Measurements from ENCODE around the gene NOC4L.

The NOC4L gene

GRCh38 chr12:132160016-132160415, 15.8 kb downstream of the NOC4L start:
- peaks cover 20% of the 10 kb centered on the region; the same call in 1 of the 2 replicates for H3K9me3 ChIP-seq (ENCODE audit: insufficient read depth, low read length)
- H3K4me2 ChIP-seq (ENCODE audit: low read depth, low read length, poor library complexity, severe bottlenecking) = no peak overlapping the region
- no peak overlapping the region for H3K4me3 ChIP-seq (ENCODE audit: insufficient read depth, low read length, poor library complexity, severe bottlenecking)
- no peak overlapping the region for H3K27ac ChIP-seq (ENCODE audit: low read depth, low read length)
- H3K9ac ChIP-seq (ENCODE audit: low read length) = no peak overlapping the region
- H3K79me2 ChIP-seq (ENCODE audit: insufficient read depth, low read length) = no peaks in the 10 kb centered on the region
- no peak overlapping the region for H2AFZ ChIP-seq (ENCODE audit: low read depth, low read length, severe bottlenecking)
- peaks cover 18% of the 10 kb centered on the region for H3F3A ChIP-seq (ENCODE audit: insufficient read depth)
- peaks cover 21% of the 10 kb centered on the region for H3K36me3 ChIP-seq (ENCODE audit: low read length)
- no peaks in the 10 kb centered on the region for H3K27me3 ChIP-seq (ENCODE audit: low read length)
- no peak for TF ChIP-seq CTCF (IDR thresholded peaks at IDR 0.05; ENCODE audit: insufficient read depth, low read length, poor library complexity, severe bottlenecking)
- TF ChIP-seq EZH2phosphoT487 (conservative IDR thresholded peaks at IDR 0.05; ENCODE audit: low read length) = no peak
- H3K9me2 ChIP-seq (replicated peaks; ENCODE audit: insufficient read depth, low read length) = no peaks in the 10 kb centered on the region
- H4K20me1 ChIP-seq (ENCODE audit: low read depth, low read length) = no peaks in the 10 kb centered on the region

- H3F3A ChIP-seq (ENCODE audit: insufficient read depth) = peaks cover 18% of the 10 kb centered on the region
- no peaks in the 10 kb centered on the region for H3K79me2 ChIP-seq (ENCODE audit: insufficient read depth, low read length)
- H3K4me2 ChIP-seq (ENCODE audit: low read depth, low read length, poor library complexity, severe bottlenecking) = no peak overlapping the region
- H2AFZ ChIP-seq (ENCODE audit: low read depth, low read length, severe bottlenecking) = no peak overlapping the region
- H3K9ac ChIP-seq (ENCODE audit: low read length) = no peak overlapping the region
- H3K27me3 ChIP-seq (ENCODE audit: low read length) = no peaks in the 10 kb centered on the region
- H3K9me2 ChIP-seq (replicated peaks; ENCODE audit: insufficient read depth, low read length) = no peaks in the 10 kb centered on the region
- no peak overlapping the region for H3K27ac ChIP-seq (ENCODE audit: low read depth, low read length)
- TF ChIP-seq CTCF (IDR thresholded peaks at IDR 0.05; ENCODE audit: insufficient read depth, low read length, poor library complexity, severe bottlenecking) = no peak
- no peak for TF ChIP-seq EZH2phosphoT487 (conservative IDR thresholded peaks at IDR 0.05; ENCODE audit: low read length)
- peaks cover 21% of the 10 kb centered on the region for H3K36me3 ChIP-seq (ENCODE audit: low read length)
- H4K20me1 ChIP-seq (ENCODE audit: low read depth, low read length) = no peaks in the 10 kb centered on the region
- H3K9me3 ChIP-seq (ENCODE audit: insufficient read depth, low read length) = peaks cover 20% of the 10 kb centered on the region; the same call in 1 of the 2 replicates
- H3K4me3 ChIP-seq (ENCODE audit: insufficient read depth, low read length, poor library complexity, severe bottlenecking) = no peak overlapping the region
Measured at GRCh38 chr12:132160601-132161035, 16.4 kb downstream of the NOC4L start.

GRCh38 chr12:132161036-132161781, 17.0 kb downstream of the NOC4L start:
- Histone ChIP-seq H3K27me3 (ENCODE audit: low read length) (no peaks in the 10 kb centered on the region), H3K79me2 (ENCODE audit: insufficient read depth, low read length) (no peaks in the 10 kb centered on the region), H3K9me2 (replicated peaks; ENCODE audit: insufficient read depth, low read length) (no peaks in the 10 kb centered on the region), H3K9ac (ENCODE audit: low read length) (no peak overlapping the region), H2AFZ (ENCODE audit: low read depth, low read length, severe bottlenecking) (no peak overlapping the region), H3K4me3 (ENCODE audit: insufficient read depth, low read length, poor library complexity, severe bottlenecking) (no peak overlapping the region), H3K9me3 (ENCODE audit: insufficient read depth, low read length) (peaks cover 15% of the 10 kb centered on the region; the same call in 1 of the 2 replicates), H3K36me3 (ENCODE audit: low read length) (peaks cover 18% of the 10 kb centered on the region), H3K27ac (ENCODE audit: low read depth, low read length) (no peak overlapping the region), H3K4me2 (ENCODE audit: low read depth, low read length, poor library complexity, severe bottlenecking) (no peak overlapping the region), H4K20me1 (ENCODE audit: low read depth, low read length) (no peaks in the 10 kb centered on the region), H3F3A (ENCODE audit: insufficient read depth) (peaks cover 16% of the 10 kb centered on the region)
- TF ChIP-seq CTCF (IDR thresholded peaks at IDR 0.05; ENCODE audit: insufficient read depth, low read length, poor library complexity, severe bottlenecking) (no peak), EZH2phosphoT487 (conservative IDR thresholded peaks at IDR 0.05; ENCODE audit: low read length) (no peak)

Data from SU-DHL-6 (cell line).